ENCODE data around the gene OR52W1.

DNA sequence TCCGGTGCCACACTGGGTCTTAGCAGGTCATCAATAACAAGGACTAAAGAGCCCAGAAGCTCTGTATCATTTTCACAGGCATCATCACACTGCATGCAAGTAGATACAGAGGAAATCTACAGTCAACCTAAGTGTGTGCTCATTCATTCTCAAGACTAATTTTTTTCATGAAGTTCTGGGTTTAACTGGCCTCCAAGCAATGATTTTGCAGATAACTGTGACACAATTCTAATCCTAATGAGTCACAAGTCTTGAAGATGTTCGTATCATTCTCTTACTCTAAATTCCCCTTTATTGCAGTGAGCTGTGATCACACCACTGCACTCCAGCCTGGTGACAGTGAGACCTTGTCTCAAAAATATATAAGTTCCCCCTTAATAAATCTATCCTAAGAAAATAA is 2.5 kb downstream of the OR52W1 start:
- TF ChIP-seq, protein P1, sequence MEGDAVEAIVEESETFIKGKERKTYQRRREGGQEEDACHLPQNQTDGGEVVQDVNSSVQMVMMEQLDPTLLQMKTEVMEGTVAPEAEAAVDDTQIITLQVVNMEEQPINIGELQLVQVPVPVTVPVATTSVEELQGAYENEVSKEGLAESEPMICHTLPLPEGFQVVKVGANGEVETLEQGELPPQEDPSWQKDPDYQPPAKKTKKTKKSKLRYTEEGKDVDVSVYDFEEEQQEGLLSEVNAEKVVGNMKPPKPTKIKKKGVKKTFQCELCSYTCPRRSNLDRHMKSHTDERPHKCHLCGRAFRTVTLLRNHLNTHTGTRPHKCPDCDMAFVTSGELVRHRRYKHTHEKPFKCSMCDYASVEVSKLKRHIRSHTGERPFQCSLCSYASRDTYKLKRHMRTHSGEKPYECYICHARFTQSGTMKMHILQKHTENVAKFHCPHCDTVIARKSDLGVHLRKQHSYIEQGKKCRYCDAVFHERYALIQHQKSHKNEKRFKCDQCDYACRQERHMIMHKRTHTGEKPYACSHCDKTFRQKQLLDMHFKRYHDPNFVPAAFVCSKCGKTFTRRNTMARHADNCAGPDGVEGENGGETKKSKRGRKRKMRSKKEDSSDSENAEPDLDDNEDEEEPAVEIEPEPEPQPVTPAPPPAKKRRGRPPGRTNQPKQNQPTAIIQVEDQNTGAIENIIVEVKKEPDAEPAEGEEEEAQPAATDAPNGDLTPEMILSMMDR (IDR thresholded peaks at IDR 0.05; ENCODE audit: low read length): no peak
- TF ChIP-seq EZH2 (IDR thresholded peaks at IDR 0.05; ENCODE audit: borderline replicate concordance, low read length): no peak
